HG02759 (cell line): ENCODE results near the gene RECQL5.
"Not testable (repeated sequence)": the region's sequence is repeated elsewhere in the genome, so short reads cannot be mapped to it uniquely, and the experiment has no call there.

Source experiments
- ATAC-seq: cut with Tn5 transposase; IDR thresholded peaks from one replicate; pipeline ENCODE4 v1.9.1; 2021; ENCODE audit warnings: mild to moderate bottlenecking, moderate library complexity; ENCODE audit not compliant: unreplicated experiment

Gene RECQL5

GRCh38 chr17:75649687-75650086, 17.3 kb downstream of the RECQL5 start:
- ATAC-seq = no peak

DNA sequence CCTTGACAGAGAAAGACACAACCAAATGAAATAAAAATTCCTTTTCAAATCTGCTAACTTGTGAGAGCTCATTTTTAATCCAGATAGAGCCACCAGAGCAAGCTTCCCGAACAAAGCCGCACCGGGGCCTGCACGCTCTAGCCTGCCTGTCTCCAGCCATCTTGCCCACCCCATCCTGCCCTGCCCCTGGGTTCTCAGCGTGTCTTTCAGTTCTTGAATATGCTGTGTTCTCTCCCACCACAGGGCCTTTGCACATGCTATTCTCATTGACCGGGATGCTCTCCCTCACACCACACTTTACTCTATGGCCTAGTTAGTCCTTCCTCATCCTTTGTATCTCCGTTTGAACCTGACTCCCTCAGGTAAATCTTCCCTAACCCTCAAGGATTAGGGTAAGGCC, 19.0 kb downstream of the RECQL5 start:
- no peak for ATAC-seq

GRCh38 chr17:75647061-75647460, 19.9 kb downstream of the RECQL5 start:
- ATAC-seq = no peak

- ATAC-seq = peak; percentile 15
These were observed 20.3 kb downstream of the RECQL5 start for GRCh38 chr17:75646638-75646992.

DNA sequence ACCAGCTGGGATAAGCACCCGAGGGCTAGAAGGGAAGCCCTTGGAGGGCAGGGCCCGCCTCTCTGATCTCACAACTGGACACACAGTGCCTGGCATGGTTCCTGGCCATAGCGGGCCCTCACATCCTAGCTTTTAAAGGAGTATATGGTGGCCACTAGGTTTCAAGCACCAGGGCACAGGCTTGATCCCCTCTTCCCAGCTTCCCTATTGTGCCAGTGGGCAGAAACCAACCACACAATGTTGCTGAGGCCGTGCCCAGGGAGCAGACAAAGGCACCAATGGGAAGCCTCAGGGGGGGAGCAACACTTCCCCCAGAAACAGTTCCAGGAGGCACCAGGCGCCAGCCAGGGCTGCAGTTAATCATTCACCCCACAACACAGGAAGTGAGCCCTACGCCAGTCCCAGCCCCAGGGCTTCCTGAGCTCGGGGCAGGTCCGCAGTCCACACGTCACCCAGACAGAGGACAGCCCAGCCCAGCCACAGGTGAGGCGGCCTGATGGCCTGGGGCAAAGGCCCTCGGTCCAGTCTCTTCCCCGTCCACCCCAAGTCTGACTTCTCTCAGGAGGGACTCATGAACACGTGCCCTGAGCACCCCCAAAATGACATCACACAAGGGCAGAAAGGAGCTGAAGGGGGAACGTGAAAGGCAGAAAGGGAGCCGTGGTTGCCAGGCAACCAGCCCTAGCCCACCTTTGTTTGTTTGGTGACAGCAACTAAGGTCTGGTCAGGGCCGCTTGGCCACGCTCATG, 20.9 kb downstream of the RECQL5 start:
- peak; percentile 86 for ATAC-seq

GRCh38 chr17:75645501-75645888, 21.5 kb downstream of the RECQL5 start:
- no peak for ATAC-seq

GRCh38 chr17:75643643-75644017, 23.3 kb downstream of the RECQL5 start:
- ATAC-seq = no peak

- ATAC-seq = no peak
These were observed 23.9 kb downstream of the RECQL5 start for GRCh38 chr17:75642784-75643642.

DNA sequence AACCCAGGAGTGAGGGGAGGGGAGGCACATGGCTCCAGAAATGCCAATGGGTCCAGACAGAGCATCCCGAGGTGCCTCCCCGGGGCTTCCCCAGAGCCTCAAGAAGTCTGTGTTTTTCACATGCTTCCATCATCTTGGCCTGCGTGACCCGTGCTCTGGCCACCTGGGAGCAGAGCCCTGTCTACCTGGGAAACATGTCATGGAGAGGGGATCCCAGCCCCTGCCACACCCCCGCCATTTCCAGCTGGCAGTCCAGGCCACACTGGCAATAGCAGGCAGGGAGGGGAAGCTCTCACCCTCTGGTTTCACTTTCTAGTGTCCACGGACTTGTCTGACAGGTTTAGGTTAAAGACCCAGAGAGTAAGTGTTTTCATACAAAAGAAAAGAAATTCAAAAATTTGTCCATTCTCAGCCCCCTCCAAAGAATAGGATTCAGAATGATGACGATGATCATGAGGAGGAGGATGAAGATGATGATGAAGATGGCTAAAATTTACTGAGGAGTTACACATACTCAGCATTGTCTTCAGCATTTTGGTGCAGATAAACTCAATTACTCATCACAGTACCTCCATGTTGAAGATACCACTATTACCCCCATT, 24.7 kb downstream of the RECQL5 start:
- no peak for ATAC-seq

GRCh38 chr17:75641343-75641742, 25.6 kb downstream of the RECQL5 start:
- no peak for ATAC-seq

GRCh38 chr17:75640556-75641119, 26.3 kb downstream of the RECQL5 start:
- no peak for ATAC-seq

DNA sequence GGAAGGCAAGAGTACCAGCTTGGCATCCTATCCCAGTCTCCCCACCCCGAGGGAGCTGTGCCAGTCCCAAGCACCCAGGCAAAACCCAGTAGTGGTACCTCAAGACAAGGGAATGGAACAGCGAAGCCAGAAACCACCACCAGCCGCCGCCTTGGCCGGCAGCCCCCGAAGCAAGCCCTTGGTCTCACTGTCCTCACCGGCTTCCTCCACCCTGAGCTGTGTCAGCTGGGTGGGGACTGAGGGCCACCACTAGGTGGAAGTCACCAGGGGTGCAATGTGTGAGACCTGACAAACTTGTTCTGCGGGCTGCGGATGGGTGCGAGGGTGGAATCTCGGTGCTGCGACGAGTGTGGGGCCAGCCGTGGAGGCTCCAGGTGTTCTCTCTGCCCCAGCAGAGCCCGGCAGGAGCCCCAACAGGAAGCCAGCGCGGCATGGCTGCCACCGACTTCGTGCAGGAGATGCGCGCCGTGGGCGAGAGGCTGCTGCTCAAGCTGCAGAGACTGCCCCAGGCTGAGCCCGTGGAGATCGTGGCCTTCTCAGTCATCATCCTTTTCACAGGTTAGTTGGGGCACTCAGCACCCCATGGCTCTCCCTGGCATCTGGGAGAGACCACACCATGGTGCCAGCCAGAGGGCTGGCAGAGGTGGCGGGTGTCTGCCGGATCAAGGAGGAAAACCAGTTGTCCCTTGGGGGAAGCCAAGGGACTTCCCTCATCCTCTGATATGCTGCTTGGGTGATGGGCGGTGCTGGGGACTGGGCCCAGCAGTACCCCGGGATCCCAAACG, 27.0 kb downstream of the RECQL5 start:
- no peak for ATAC-seq

- ATAC-seq = no peak
These were observed 27.6 kb downstream of the RECQL5 start for GRCh38 chr17:75639327-75639726.

GRCh38 chr17:75638893-75639292, 28.1 kb downstream of the RECQL5 start:
- no peak for ATAC-seq

GRCh38 chr17:75638039-75638438, 28.9 kb downstream of the RECQL5 start:
- not testable (repeated sequence) for ATAC-seq

GRCh38 chr17:75637551-75637950, 29.4 kb downstream of the RECQL5 start:
- ATAC-seq = no peak

GRCh38 chr17:75637143-75637538, 29.8 kb downstream of the RECQL5 start:
- ATAC-seq = no peak

DNA sequence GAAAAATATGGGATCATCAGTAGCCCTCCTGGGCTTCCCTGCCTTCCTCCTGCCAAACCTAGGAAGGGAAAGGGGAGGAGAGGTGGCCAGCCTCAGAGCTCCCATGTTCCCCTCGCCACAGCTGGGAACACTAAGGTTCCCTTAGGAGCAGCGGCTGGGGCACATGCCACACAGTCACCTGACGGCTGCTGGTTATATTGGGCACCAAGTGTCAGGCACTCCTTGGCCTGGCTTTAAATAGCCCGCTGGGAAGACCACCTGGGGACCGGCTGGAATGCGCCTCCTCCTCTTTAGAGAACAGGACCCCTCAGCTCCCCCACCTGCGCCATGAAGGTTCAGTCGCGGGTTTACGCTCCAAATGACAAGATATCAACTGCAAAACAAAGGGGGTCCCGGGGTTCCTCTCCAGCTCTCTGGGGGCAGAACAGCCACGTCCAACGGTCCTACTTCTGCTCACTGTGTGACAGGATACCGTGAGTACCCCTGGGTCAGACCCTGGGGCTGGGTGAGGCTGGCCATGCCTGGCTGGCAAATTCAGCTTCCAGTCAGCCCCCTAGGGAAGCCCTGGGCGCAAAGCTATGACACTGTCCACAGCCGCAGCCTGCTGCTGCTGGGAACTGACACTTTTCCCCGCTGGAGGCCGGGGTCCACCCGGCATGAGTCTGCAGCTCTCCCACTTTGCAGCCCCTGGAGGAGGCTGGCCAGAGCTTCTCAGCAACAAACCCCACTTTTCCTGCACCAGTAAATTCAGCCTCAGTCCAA, 30.4 kb downstream of the RECQL5 start:
- no peak for ATAC-seq

GRCh38 chr17:75635610-75636202, 31.2 kb downstream of the RECQL5 start:
- ATAC-seq = no peak
